H1 (cell line): ENCODE results near the gene DPF1. TPM values are rescaled to one million over a fixed set of nuclear protein-coding genes. Genes with fewer than 3 reads are reported as not detected.

ENCODE experiments used
- CTCF ChIA-PET: fragments of 300-600 bp; sonication (Branson Sonifier 250); formaldehyde crosslinking; loops from one replicate; lab custom pipeline; 2021; ENCODE audit not compliant: partially characterized antibody; lab: Charles Lee
- POLR2A ChIA-PET: fragments of 300-600 bp; sonication (Branson Sonifier 250); formaldehyde crosslinking; loops from one replicate; lab custom pipeline; 2021; ENCODE audit warnings: inconsistent platforms; ENCODE audit not compliant: partially characterized antibody; lab: Charles Lee
- DNase-seq, 2 experiments: peaks; one replicate each; pipeline versions ENCODE4 v3.0.0 to v3.0.0-alpha.2; 2010 to 2022; ENCODE audit warnings: low spot score in 2 of 2, low read depth in 1 of 2, mixed read lengths in 1 of 2
- FAIRE-seq: peaks from 2 replicates; lab custom pipeline; 2011; peaks lifted over from hg19 to GRCh38; lab: Jason Lieb, UNC
- H2AFZ ChIP-seq: 2 replicates; pipeline ENCODE4 v1.8.1; 2012; ENCODE audit warnings: low read length, inconsistent platforms
- H2AK5ac ChIP-seq: 2 replicates; pipeline ENCODE4 v1.6.1; 2013; ENCODE audit warnings: low read depth, low read length
- H2BK120ac ChIP-seq: replicated peaks from 2 replicates; pipeline ENCODE3; 2013; ENCODE audit warnings: low read depth, low read length, inconsistent platforms
- H2BK12ac ChIP-seq: 2 replicates; pipeline ENCODE4 v1.6.1; 2013; ENCODE audit warnings: low read depth, low read length
- H2BK15ac ChIP-seq: 2 replicates; pipeline ENCODE4 v1.6.1; 2013; ENCODE audit warnings: low read length
- H2BK20ac ChIP-seq: 2 replicates; pipeline ENCODE4 v1.6.1; 2013; ENCODE audit warnings: low read length
- H2BK5ac ChIP-seq: 2 replicates; pipeline ENCODE4 v1.6.1; 2013; ENCODE audit warnings: low read depth, low read length
- H3K14ac ChIP-seq: 2 replicates; pipeline ENCODE4 v1.6.1; 2013; ENCODE audit warnings: inconsistent platforms; ENCODE audit not compliant: insufficient read length
- H3K18ac ChIP-seq: 2 replicates; pipeline ENCODE4 v1.6.1; 2013; ENCODE audit warnings: low read length; ENCODE audit errors: extremely low read depth
- H3K23ac ChIP-seq: 2 replicates; pipeline ENCODE4 v1.6.1; 2013; ENCODE audit warnings: inconsistent platforms; ENCODE audit not compliant: insufficient read length
- H3K23me2 ChIP-seq: 2 replicates; pipeline ENCODE4 v1.6.1; 2013; ENCODE audit warnings: low read depth, low read length
- H3K27ac ChIP-seq: 2 replicates; pipeline ENCODE4 v1.6.1; 2011; ENCODE audit warnings: low read depth, low read length, inconsistent platforms
- H3K27me3 ChIP-seq, 4 experiments: replicated peaks in 1 of 4; 1 replicate in 1 of 4; 2 replicates in 3 of 4; pipeline versions ENCODE4 v1.6.1 to v1.8.1; 2011 to 2013; ENCODE audit warnings: low read length in 3 of 4, mild to moderate bottlenecking in 3 of 4, inconsistent platforms in 2 of 4, mixed read lengths in 2 of 4, moderate library complexity in 1 of 4; ENCODE audit not compliant: control insufficient read depth in 3 of 4, insufficient read depth in 3 of 4; ENCODE audit errors: extremely low read depth in 1 of 4
- H3K36me3 ChIP-seq, 4 experiments: 2 replicates each; pipeline versions ENCODE4 v1.6.1 to v1.8.1; 2011 to 2013; ENCODE audit warnings: mild to moderate bottlenecking in 4 of 4, low read length in 3 of 4, moderate library complexity in 2 of 4, control low read depth in 1 of 4, inconsistent platforms in 1 of 4; ENCODE audit not compliant: insufficient read depth in 4 of 4, control insufficient read depth in 2 of 4
- H3K4ac ChIP-seq: replicated peaks from 2 replicates; pipeline ENCODE3; 2013; ENCODE audit warnings: low read length, low read depth, mixed read lengths, inconsistent platforms; ENCODE audit not compliant: insufficient read length
- H3K4me1 ChIP-seq, 4 experiments: replicated peaks in 1 of 4; 1 replicate in 1 of 4; 2 replicates in 3 of 4; pipeline versions ENCODE4 v1.6.1 to v1.8.1; 2011 to 2013; ENCODE audit warnings: low read length in 3 of 4, inconsistent platforms in 2 of 4, mixed read lengths in 1 of 4; ENCODE audit not compliant: insufficient read depth in 4 of 4, control insufficient read depth in 3 of 4
- H3K4me2 ChIP-seq, 2 experiments: 2 replicates each; pipeline versions ENCODE4 v1.6.1 to v1.8.1; 2011 to 2013; ENCODE audit warnings: low read depth in 2 of 2, low read length in 2 of 2, control low read depth in 1 of 2, inconsistent platforms in 1 of 2, mild to moderate bottlenecking in 1 of 2; ENCODE audit not compliant: insufficient read depth in 1 of 2
- H3K4me3 ChIP-seq, 4 experiments: fragments of 200-600, 300-600 bp in 1 of 4; sonication (generic), shearing (Covaris generic), sonication (Bioruptor Twin) in 1 of 4; 2 replicates each; pipeline versions ENCODE4 v1.5.1 to v1.8.1; 2011 to 2016; ENCODE audit warnings: low read length in 4 of 4, low read depth in 3 of 4, control low read depth in 2 of 4, inconsistent platforms in 2 of 4, mild to moderate bottlenecking in 2 of 4, mixed read lengths in 1 of 4, moderate library complexity in 1 of 4; ENCODE audit not compliant: insufficient read depth in 2 of 4; ENCODE audit errors: extremely low read depth in 1 of 4
- H3K56ac ChIP-seq: replicated peaks from 2 replicates; pipeline ENCODE3; 2013; ENCODE audit warnings: low read depth, mild to moderate bottlenecking, mixed read lengths, low read length, inconsistent platforms; ENCODE audit not compliant: insufficient read length
- H3K79me1 ChIP-seq: 2 replicates; pipeline ENCODE4 v1.6.1; 2013; ENCODE audit warnings: low read depth, low read length, control low read depth
- H3K79me2 ChIP-seq, 2 experiments: 2 replicates each; pipeline versions ENCODE4 v1.6.1 to v1.8.1; 2012 to 2013; ENCODE audit warnings: low read length in 2 of 2, mild to moderate bottlenecking in 2 of 2, inconsistent platforms in 1 of 2; ENCODE audit not compliant: insufficient read depth in 2 of 2, control insufficient read depth in 1 of 2
- H3K9ac ChIP-seq, 4 experiments: replicated peaks in 1 of 4; 1 replicate in 1 of 4; 2 replicates in 3 of 4; pipeline versions ENCODE4 v1.6.1 to v1.8.1; 2011 to 2013; ENCODE audit warnings: low read depth in 3 of 4, low read length in 3 of 4, control low read depth in 2 of 4, mild to moderate bottlenecking in 2 of 4, moderate library complexity in 2 of 4, inconsistent platforms in 1 of 4; ENCODE audit errors: extremely low read depth in 1 of 4
- H3K9me3 ChIP-seq, 2 experiments: 2 replicates each; pipeline versions ENCODE4 v1.6.1 to v1.8.1; 2012 to 2013; ENCODE audit warnings: mild to moderate bottlenecking in 2 of 2, moderate library complexity in 2 of 2, control low read depth in 1 of 2, inconsistent platforms in 1 of 2, low read depth in 1 of 2, low read length in 1 of 2, mixed read lengths in 1 of 2; ENCODE audit not compliant: insufficient read depth in 2 of 2
- H4K20me1 ChIP-seq, 2 experiments: replicated peaks in 1 of 2; 2 replicates each; pipeline versions ENCODE3 to v1.8.1; 2011 to 2013; ENCODE audit warnings: inconsistent platforms in 2 of 2, low read length in 2 of 2, mild to moderate bottlenecking in 1 of 2; ENCODE audit not compliant: insufficient read depth in 2 of 2, control insufficient read depth in 1 of 2
- H4K5ac ChIP-seq: 2 replicates; pipeline ENCODE4 v1.6.1; 2013; ENCODE audit warnings: low read length, low read depth, mixed read lengths, inconsistent platforms; ENCODE audit not compliant: insufficient read length
- H4K8ac ChIP-seq: 2 replicates; pipeline ENCODE4 v1.8.0; 2013; ENCODE audit warnings: mild to moderate bottlenecking, moderate library complexity, low read length, inconsistent platforms; ENCODE audit not compliant: insufficient read depth; ENCODE audit errors: extremely low read depth
- H4K91ac ChIP-seq: replicated peaks from 2 replicates; pipeline ENCODE3; 2013; ENCODE audit warnings: low read length, mixed read lengths, inconsistent platforms; ENCODE audit not compliant: insufficient read length
- CEBPB ChIP-seq: IDR thresholded peaks from 2 replicates; pipeline ENCODE4 v1.6.1; 2012; ENCODE audit warnings: low read depth, low read length
- CHD1 ChIP-seq: IDR thresholded peaks from 2 replicates; pipeline ENCODE4 v1.6.1; 2012; ENCODE audit warnings: low read depth, low read length, improper control_type of control experiment
- HDAC6 ChIP-seq: IDR thresholded peaks from one replicate; pipeline ENCODE4 v1.7.1; 2012; ENCODE audit warnings: low read depth, mild to moderate bottlenecking, inconsistent platforms, low read length, moderate library complexity
- JUN ChIP-seq: IDR thresholded peaks from 2 replicates; pipeline ENCODE4 v1.6.1; 2011; ENCODE audit warnings: low read depth, mild to moderate bottlenecking, improper control_type of control experiment, low read length
- KDM1A ChIP-seq: fragments of 200-600, 300-600 bp; sonication (generic); IDR thresholded peaks from 2 replicates; pipeline ENCODE4 v1.7.1; 2016; ENCODE audit warnings: mild to moderate bottlenecking, low read length, borderline replicate concordance
- NANOG ChIP-seq: IDR thresholded peaks from 2 replicates; pipeline ENCODE4 v1.6.1; 2011; ENCODE audit warnings: low read length, low read depth, mild to moderate bottlenecking, inconsistent platforms; ENCODE audit not compliant: insufficient read depth, poor library complexity, severe bottlenecking
- SIRT6 ChIP-seq: IDR thresholded peaks from one replicate; pipeline ENCODE4 v1.7.1; 2012; ENCODE audit warnings: low read length, inconsistent platforms
- TAF1 ChIP-seq: IDR thresholded peaks from 2 replicates; pipeline ENCODE4 v1.6.1; 2011; ENCODE audit warnings: mild to moderate bottlenecking, low read depth, low read length
- TAF7 ChIP-seq: optimal IDR thresholded peaks from 2 replicates; pipeline ENCODE3; 2011; ENCODE audit warnings: low read depth, mild to moderate bottlenecking, inconsistent platforms, low read length, moderate library complexity, borderline replicate concordance
- TBP ChIP-seq: IDR thresholded peaks from 2 replicates; pipeline ENCODE4 v1.6.1; 2011; ENCODE audit warnings: low read depth, low read length, improper control_type of control experiment
- TEAD4 ChIP-seq: IDR thresholded peaks from 2 replicates; pipeline ENCODE4 v1.6.1; 2012; ENCODE audit warnings: low read depth, low read length, inconsistent platforms, mixed read lengths
- WGBS, 2 experiments: shearing (Covaris generic) in 1 of 2; methylation state at CpG; one replicate each; pipeline versions ENCODE4 v1.1.6 to v1.1.7; 2013 to 2015; ENCODE audit warnings: low lambda C conversion rate in 2 of 2, mixed read lengths in 2 of 2, inconsistent platforms in 1 of 2, low coverage in 1 of 2, missing lambda C conversion rate in 1 of 2; ENCODE audit not compliant: insufficient replicate concordance in 2 of 2, insufficient coverage in 1 of 2, insufficient read length in 1 of 2; ENCODE audit errors: extremely low coverage in 1 of 2, missing lambda C conversion rate in 1 of 2; 5-methylcytosine and 5-hydroxymethylcytosine counted together
- polyA plus RNA-seq, 7 experiments: library from polyadenylated mRNA; depleted of rRNA in 3 of 7; stranded (reverse) in 5 of 7; unstranded in 2 of 7; fragments of >200 nt in 5 of 7; fragments of 200-250 nt in 2 of 7; gene quantifications; 1 replicate in 5 of 7; 2 replicates in 1 of 7; 4 replicates in 1 of 7; pipeline versions ENCODE4 v1.2.1 to v1.2.3, GENCODE V29; 2011 to 2013; ENCODE audit warnings: missing spikeins in 2 of 7, mixed read lengths in 2 of 7
- total RNA-seq: library from RNA; stranded (reverse); fragmentation: NEBNext Ultra II Directional; extraction: Animal tissue kit (Norgen Biotek cat#: 25700); gene quantifications from 2 replicates; pipeline ENCODE4 v1.2.1, GENCODE V29; 2021

DPF1 gene
- total and polyA plus RNA-seq, 2 of the 8 experiments (the other 6 are each of a cell fraction or from before 2014, with no cell fraction given) = 12.9 to 15.6 TPM

DNA sequence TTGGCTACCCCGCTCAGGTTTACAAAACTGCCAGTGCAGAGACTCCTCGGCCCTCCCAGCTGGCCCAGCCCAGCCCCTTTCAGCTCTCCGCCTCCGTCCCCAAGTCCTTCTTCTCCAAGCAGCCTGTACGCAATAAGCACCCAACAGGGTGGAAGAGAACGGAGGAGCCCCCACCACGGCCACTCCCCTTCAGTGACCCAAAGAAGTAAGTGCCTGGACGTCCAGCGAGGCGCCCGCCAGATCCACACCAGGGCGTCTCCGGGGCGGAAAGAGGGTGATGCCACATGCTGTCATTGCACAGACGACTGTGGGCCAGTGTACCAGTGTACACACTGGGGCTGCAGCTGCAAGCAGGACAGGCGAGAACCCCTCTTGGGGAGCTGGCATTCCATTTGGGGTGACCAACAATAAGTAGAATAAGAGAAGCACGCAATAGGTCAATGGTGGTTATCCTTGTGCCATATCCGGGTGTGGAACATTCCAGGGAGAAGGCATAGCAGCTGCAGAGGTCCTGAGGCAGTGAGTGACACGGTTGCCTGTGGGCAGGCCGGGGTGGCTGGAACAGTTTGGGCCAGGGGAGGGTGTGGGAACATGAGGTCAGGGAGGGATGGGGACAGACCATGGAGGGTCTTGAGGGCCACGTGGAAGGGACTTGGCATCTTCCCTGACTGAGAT is 41.3 kb downstream of the DPF1 start:
- H4K8ac ChIP-seq = no peak overlapping the region; the same call in 1 of the 2 replicates
- peak overlapping the region; percentile 74 to 98 for H3K4me2 ChIP-seq
- H3K4me3 ChIP-seq = peak overlapping the region; percentile 18 to 62 (median 55); a peak in 2 of 8 replicates
- peaks cover 4% of the 10 kb centered on the region; the same call in 1 of the 2 replicates for H3K23me2 ChIP-seq
- H3K4ac ChIP-seq = no peak overlapping the region
- H3K27ac ChIP-seq = no peak overlapping the region
- no peaks in the 10 kb centered on the region for H3K27me3 ChIP-seq
- H3K14ac ChIP-seq = no peak overlapping the region
- ChIA-PET CTCF (interaction anchor here (0.8 to 2.5 kb wide), 15 partner anchors 7 to 280 kb away, joined by 3 to 20 read pairs (median 5); no protein-coding TSS in a partner anchor), POLR2A (interaction anchor here (0.7 to 5.2 kb wide), 6 partner anchors 27 to 275 kb away, joined by 3 to 29 read pairs (median 3); no protein-coding TSS in a partner anchor)
- no peak overlapping the region for H4K5ac ChIP-seq
- H2BK15ac ChIP-seq = no peak overlapping the region
- H4K20me1 ChIP-seq = peaks cover 0 to 3% of the 10 kb centered on the region in 2 experiments
- no peaks in the 10 kb centered on the region for H3K9me3 ChIP-seq
- no peak overlapping the region for H4K91ac ChIP-seq
- H3K4me1 ChIP-seq = peaks cover 0 to 13% (median 7%) of the 10 kb centered on the region in 4 experiments; a peak in 6 of 7 replicates
- no peak overlapping the region for H3K23ac ChIP-seq
- DNase-seq (no peak), FAIRE-seq (no peak)
- H2BK5ac ChIP-seq = no peak overlapping the region
- no peaks in the 10 kb centered on the region for H3K79me2 ChIP-seq
- H3K18ac ChIP-seq = no peak overlapping the region
- H2AK5ac ChIP-seq = no peak overlapping the region
- no peak overlapping the region for H3K56ac ChIP-seq
- 85% methylated on average over 21 of the region's 21 CpGs; no CpG with 5 or more reads in 1 of the 2 experiments for WGBS, 2 experiments
- H2BK120ac ChIP-seq = no peak overlapping the region
- TF ChIP-seq JUN = no peak
- TF ChIP-seq CHD1 = no peak
- TF ChIP-seq HDAC6 = no peak
- no peak for TF ChIP-seq TAF7
- TF ChIP-seq TEAD4 = no peak
- TF ChIP-seq SIRT6 = no peak
- no peak for TF ChIP-seq TAF1
- TF ChIP-seq CEBPB = no peak
- TF ChIP-seq NANOG = no peak
- no peak for TF ChIP-seq KDM1A
- TF ChIP-seq TBP = no peak
- peaks cover 0 to 4% (median 1%) of the 10 kb centered on the region in 4 experiments; a peak in 1 of 8 replicates for H3K36me3 ChIP-seq
- no peak overlapping the region for H2BK20ac ChIP-seq
- H2BK12ac ChIP-seq = no peak overlapping the region
- no peak overlapping the region for H3K9ac ChIP-seq
- H2AFZ ChIP-seq = no peak overlapping the region
- no peaks in the 10 kb centered on the region for H3K79me1 ChIP-seq
